Smooth muscle cell of the brain vasculature (primary cell): ENCODE data around the gene INCENP.
A peak's percentile ranks its signal among the peaks of the same experiment; 100 is the strongest.
"Not testable (repeated sequence)": the region's sequence is repeated elsewhere in the genome, so short reads cannot be mapped to it uniquely, and the experiment has no call there.

Experiments used
- DNase-seq: peaks from one replicate; pipeline ENCODE4 v3.0.0-alpha.2; 2012; ENCODE audit warnings: low read depth, low spot score

The INCENP gene

DNA sequence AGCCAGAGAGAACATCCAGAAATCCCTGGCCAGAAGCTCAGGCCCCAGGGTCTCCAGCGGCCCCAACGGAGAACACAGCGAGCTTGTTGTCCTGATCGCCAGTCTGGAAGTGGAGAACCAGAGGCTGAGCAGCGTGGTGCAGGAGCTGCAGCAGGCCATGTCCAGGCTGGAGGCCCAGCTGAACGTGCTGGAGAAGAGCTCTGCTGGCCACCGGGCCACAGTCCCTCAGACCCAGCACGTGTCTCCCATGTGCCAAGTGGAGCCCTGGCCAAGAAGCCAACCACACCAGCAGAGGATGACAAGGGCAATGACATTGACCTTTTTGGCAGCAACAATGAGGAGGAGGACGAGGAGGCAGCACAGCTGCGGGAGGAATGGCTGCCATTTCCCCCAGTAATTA, 45.6 kb downstream of the INCENP start:
- DNase-seq = no peak

- no peak for DNase-seq
Measured at GRCh38 chr11:62169935-62170334, 46.1 kb downstream of the INCENP start.

GRCh38 chr11:62171261-62171723, 47.5 kb downstream of the INCENP start:
- DNase-seq = peak; percentile 17

- no peak for DNase-seq
Measured at GRCh38 chr11:62172294-62172693, 48.5 kb downstream of the INCENP start.

DNA sequence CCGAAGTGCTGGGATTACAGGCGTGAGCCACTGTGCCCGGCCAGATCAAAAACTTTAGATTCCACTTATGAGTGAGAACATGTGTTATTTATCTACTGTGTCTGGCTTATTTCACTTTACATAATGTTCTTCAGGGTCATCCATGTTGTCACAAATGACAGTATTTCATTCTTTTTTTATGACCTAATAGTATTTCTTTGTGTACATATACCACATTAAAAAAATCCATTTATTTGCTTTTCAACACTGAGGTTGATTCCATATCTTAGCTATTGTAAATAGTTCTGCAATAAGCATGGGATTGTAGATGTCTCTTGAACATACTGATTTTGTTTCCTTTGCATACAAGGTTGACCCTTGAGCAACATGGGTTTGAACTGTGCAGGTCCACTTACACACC, 53.0 kb downstream of the INCENP start:
- DNase-seq = no peak

GRCh38 chr11:62179995-62180394, 56.2 kb downstream of the INCENP start:
- no peak for DNase-seq

- DNase-seq = no peak
Measured at GRCh38 chr11:62181097-62181496, 57.3 kb downstream of the INCENP start.

DNA sequence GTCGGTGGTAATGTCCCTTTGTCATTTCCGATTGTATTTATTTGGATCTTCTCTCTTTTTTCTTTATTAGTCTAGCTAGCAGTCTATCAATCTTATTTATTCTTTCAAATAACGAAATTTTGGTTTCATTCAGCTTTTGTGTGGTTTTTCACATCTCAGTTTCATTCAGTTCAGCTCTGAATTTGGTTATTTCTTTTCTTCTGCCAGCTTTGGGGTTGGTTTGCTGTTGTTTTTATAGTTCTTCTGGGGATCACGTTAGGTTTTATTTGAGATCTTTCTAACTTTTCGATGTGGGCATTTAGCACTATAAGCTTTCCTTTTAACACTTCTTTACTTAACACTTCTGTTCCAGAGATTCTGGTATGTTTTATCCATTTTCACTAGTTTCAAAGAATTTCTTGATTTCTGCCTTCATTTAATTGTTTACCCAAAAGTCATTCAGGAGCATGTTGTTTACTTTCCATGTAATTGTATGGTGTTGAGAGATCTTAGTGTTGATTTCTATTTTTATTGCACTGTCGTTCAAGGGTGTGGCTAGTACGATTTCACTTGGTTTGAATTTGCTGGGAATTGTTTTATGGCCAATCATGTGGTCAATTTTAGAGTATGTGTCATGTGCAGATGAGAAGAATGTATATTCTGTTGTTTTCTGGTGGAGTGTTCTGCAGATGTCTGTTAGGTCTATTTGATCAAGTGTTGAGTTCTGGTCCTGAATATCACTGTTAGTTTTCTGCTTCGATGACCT, 58.5 kb downstream of the INCENP start:
- no peak for DNase-seq

DNA sequence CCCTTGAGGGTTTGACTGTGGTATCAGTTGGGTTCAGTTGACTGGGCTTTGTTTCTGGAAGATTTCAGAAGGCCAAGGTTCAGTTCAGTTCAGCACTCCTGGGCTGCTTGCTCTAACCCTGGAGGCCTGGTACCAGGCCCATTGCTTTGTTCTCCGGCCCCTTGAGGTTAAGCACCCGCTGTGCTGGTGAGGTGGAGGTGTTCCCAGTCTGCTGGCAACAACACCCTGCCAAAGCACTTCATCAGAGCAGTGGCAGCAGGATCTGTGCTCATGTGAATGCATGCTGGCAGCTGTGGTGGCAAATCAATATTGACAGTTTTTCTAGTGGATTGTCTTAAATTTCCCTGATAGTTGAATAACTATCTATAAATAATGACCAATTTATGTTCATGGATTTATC, 62.4 kb downstream of the INCENP start:
- DNase-seq = no peak

GRCh38 chr11:62190011-62190410, 66.2 kb downstream of the INCENP start, which contains the start of gene SCGB1D1:
Gene SCGB1D1, plus strand, starts transcription at chr11:62190216. Its CDS starts 69 bp downstream, at chr11:62190285.
- no peak for DNase-seq

- DNase-seq = no peak
Measured at GRCh38 chr11:62193952-62194351, 70.1 kb downstream of the INCENP start.

DNA sequence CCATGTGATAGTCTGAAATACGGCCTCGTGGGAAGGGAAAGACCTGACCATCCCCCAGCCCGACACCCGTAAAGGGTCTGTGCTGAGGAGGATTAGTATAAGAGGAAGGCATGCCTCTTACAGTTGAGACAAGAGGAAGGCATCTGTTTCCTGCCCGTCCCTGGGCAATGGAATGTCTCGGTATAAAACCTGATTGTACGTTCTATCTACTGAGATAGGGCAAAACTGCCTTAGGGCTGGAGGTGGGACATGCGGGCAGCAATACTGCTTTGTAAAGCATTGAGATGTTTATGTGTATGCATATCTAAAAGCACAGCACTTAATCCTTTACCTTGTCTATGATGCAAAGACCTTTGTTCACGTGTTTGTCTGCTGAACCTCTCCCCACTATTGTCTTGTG, 71.2 kb downstream of the INCENP start:
- not testable (repeated sequence) for DNase-seq

- no peak for DNase-seq
Measured at GRCh38 chr11:62195945-62196344, 72.1 kb downstream of the INCENP start.

GRCh38 chr11:62197400-62197799, 73.6 kb downstream of the INCENP start:
- not testable (repeated sequence) for DNase-seq

DNA sequence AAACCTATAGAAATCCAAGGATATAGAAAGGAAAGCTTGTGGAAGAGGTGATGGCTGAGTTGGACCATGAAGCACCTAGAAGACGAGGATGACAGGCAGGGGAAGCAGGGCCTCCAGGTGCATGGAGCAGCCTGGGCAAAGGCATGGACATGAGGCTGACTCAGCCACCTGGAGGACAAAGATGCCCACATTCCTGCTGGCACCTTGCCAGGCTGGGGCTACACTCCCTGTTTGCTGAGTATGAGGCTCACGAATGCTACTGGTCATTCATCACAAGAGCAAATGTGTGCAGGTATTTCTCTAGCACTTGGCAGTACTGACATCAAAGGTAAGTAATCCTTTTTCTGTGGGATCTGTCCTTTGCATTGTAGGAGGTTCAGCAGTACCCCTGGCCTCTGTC, 77.6 kb downstream of the INCENP start:
- no peak for DNase-seq
